ENCODE results near the gene ATAD1. TPM values are rescaled to one million over a fixed set of nuclear protein-coding genes. Genes with fewer than 3 reads are reported as not detected.
A peak's percentile ranks its signal among the peaks of the same experiment; 100 is the strongest.

Gene ATAD1
- total and polyA plus RNA-seq, 2 experiments from 2014 or later, result 47.4 to 82.5 TPM

GRCh38 chr10:87734987-87735827, 82.8 kb downstream of the ATAD1 start:
- no peaks in the 10 kb centered on the region for H3K27me3 ChIP-seq
- no peaks in the 10 kb centered on the region for H3K36me3 ChIP-seq
- TF ChIP-seq CTCF (IDR thresholded peaks at IDR 0.05; ENCODE audit: low read depth, low read length), result peak; percentile 77
- no peak overlapping the region for H3K27ac ChIP-seq
- H3K4me1 ChIP-seq (ENCODE audit: low read depth), result peaks cover 5% of the 10 kb centered on the region
- H3K4me3 ChIP-seq, result no peak overlapping the region
- peak; percentile 59 to 69 for DNase-seq (ENCODE audit: low read depth in 1 of 2, low spot score in 1 of 2)
- H3K9me3 ChIP-seq (ENCODE audit: low read depth), result no peaks in the 10 kb centered on the region

GRCh38 chr10:87733081-87733480, 84.9 kb downstream of the ATAD1 start:
- Histone ChIP-seq H3K9me3 (ENCODE audit: low read depth) (no peaks in the 10 kb centered on the region), H3K27me3 (no peaks in the 10 kb centered on the region), H3K36me3 (no peaks in the 10 kb centered on the region), H3K4me3 (no peak overlapping the region), H3K27ac (no peak overlapping the region), H3K4me1 (ENCODE audit: low read depth) (peaks cover 5% of the 10 kb centered on the region)
- no peak for DNase-seq (ENCODE audit: low read depth in 1 of 2, low spot score in 1 of 2)
- TF ChIP-seq CTCF (IDR thresholded peaks at IDR 0.05; ENCODE audit: low read depth, low read length), result no peak

- H3K4me3 ChIP-seq, result no peak overlapping the region
- no peaks in the 10 kb centered on the region for H3K27me3 ChIP-seq
- no peak for DNase-seq (ENCODE audit: low read depth in 1 of 2, low spot score in 1 of 2)
- H3K27ac ChIP-seq, result no peak overlapping the region
- TF ChIP-seq CTCF (IDR thresholded peaks at IDR 0.05; ENCODE audit: low read depth, low read length), result no peak
- no peaks in the 10 kb centered on the region for H3K9me3 ChIP-seq (ENCODE audit: low read depth)
- H3K4me1 ChIP-seq (ENCODE audit: low read depth), result peaks cover 3% of the 10 kb centered on the region
- H3K36me3 ChIP-seq, result no peaks in the 10 kb centered on the region
Measured at GRCh38 chr10:87729940-87730339, 88.1 kb downstream of the ATAD1 start.

- no peak for DNase-seq (ENCODE audit: low read depth in 1 of 2, low spot score in 1 of 2)
Measured at GRCh38 chr10:87724789-87725188, 93.2 kb downstream of the ATAD1 start.

GRCh38 chr10:87723500-87723899, 94.5 kb downstream of the ATAD1 start:
- no peak for DNase-seq (ENCODE audit: low read depth in 1 of 2, low spot score in 1 of 2)
- H3K36me3 ChIP-seq, result no peaks in the 10 kb centered on the region
- no peak overlapping the region for H3K4me3 ChIP-seq
- H3K27ac ChIP-seq, result no peak overlapping the region
- no peak for TF ChIP-seq CTCF (IDR thresholded peaks at IDR 0.05; ENCODE audit: low read depth, low read length)
- no peaks in the 10 kb centered on the region for H3K27me3 ChIP-seq
- no peaks in the 10 kb centered on the region for H3K9me3 ChIP-seq (ENCODE audit: low read depth)
- H3K4me1 ChIP-seq (ENCODE audit: low read depth), result peaks cover 11% of the 10 kb centered on the region

More at GRCh38 chr10:87724789-87725188, 93.2 kb downstream of the ATAD1 start:
- Histone ChIP-seq H3K4me3 (no peak overlapping the region), H3K27ac (no peak overlapping the region), H3K9me3 (ENCODE audit: low read depth) (no peaks in the 10 kb centered on the region), H3K36me3 (no peaks in the 10 kb centered on the region), H3K4me1 (ENCODE audit: low read depth) (peaks cover 11% of the 10 kb centered on the region), H3K27me3 (no peaks in the 10 kb centered on the region)
- no peak for TF ChIP-seq CTCF (IDR thresholded peaks at IDR 0.05; ENCODE audit: low read depth, low read length)
